Fibroblast of gingiva (primary cell): ENCODE measurements around the gene TSC22D1.
"Not testable (repeated sequence)": the region's sequence is repeated elsewhere in the genome, so short reads cannot be mapped to it uniquely, and the experiment has no call there.

Experiments
- DNase-seq: peaks from one replicate; pipeline ENCODE4 v3.0.0-alpha.2; 2011; ENCODE audit warnings: low read depth

Gene TSC22D1

GRCh38 chr13:44506251-44506650, 69.9 kb downstream of the TSC22D1 start:
- DNase-seq, result no peak

DNA sequence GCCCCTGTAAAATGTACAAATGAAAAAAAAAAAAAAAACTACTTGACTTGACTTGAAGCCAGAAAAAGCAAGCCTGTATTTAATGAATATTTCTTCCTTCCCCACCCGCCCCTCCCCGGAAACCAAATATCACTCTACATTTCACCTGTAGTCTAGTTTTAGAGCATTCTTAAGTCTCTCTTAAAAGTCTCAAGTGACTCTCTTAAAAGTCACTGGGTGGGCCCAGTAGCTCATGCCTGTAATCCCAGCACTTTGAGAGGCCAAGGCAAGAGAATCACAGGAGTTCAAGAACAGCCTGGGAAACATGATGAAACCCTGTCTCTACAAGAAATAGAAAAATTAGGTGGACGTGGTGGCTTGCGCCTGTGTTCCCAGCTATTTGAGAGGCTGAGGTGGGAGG, 72.0 kb downstream of the TSC22D1 start:
- no peak for DNase-seq

- peak; percentile 8 for DNase-seq
Measured at GRCh38 chr13:44498969-44499368, 77.2 kb downstream of the TSC22D1 start.

- DNase-seq, result no peak
Measured at GRCh38 chr13:44498502-44498901, 77.6 kb downstream of the TSC22D1 start.

DNA sequence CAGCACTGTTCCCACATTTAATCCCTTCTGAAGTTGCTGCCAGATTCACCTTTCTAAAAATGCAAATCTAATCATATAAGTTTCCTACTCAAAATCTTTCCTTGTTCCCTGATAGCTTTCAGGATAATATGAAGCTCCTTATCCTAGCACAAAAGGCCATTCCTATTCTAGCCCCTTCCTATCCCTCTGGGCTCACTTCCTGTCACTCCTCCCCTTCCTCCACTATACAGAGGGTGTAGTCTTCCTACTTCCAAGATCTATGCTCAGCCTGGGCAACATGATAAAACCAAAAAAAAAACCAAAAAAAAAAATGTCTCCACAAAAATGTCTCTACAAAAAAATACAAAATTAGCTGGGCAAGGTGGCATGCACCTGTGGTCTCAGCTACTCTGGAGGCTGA, 78.3 kb downstream of the TSC22D1 start:
- no peak for DNase-seq

DNA sequence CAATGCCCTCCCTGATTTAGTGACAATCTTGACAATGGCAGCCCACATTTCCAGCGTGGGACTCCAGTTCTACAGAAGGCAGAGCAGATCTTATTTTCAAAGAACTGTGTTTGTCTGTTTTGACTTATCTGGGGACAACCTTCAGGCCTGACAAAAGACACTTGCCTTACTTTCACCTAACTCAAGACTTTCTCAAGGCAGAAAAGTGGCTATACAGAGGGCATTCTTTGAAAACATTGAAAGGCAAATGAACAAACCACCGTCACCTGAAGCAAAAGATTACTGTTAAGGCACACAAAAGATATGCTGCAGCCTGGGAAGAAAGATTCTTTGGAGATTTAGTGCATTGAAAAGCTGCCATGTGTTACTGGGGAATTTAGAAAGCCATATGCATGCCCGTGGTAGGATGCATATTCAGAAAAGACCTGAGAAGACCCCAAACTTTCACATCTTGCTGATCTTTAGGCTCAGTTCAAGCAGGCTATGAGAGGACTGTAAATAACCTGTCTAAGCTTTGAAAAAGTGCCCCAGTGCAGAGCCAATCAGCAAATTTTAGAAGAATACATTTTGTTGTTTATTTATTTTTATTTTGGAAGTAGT, 82.8 kb downstream of the TSC22D1 start:
- DNase-seq, result no peak

DNA sequence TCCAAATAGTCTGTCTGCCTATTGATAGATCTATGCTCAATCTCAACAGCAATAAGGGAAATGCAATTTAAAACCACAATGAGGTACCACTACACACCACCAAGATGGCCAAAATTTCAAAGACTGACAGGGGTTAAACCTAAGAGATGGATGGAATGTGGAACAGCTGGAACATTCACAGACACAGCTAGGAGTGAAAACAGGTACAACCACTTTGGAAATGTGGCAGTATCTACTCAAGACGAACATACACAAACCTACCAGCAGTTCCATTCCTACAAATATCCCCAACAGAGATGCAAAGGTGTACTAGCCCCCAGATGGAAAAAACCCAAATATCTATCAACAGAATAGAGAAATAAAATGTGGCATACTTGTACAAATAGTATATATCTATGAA, 86.4 kb downstream of the TSC22D1 start:
- DNase-seq, result no peak

DNA sequence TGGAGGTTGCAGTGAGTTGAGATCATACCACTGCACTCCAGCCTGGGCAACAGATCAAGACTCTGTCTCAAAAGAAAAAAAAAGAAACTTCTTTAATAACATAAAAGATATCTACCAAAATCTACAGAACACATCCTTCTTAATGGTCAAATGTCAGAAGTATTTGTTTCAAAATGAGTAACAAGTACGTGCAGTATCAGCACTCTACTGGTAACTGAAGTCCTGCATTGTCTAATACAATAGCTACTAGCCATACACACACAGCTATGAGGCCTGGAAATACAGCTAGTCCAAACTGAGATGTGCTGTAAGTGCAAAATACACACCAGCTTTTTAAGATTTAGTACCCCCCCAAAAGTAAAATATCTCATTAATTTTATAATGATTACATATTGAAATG, 88.1 kb downstream of the TSC22D1 start:
- DNase-seq, result no peak

DNA sequence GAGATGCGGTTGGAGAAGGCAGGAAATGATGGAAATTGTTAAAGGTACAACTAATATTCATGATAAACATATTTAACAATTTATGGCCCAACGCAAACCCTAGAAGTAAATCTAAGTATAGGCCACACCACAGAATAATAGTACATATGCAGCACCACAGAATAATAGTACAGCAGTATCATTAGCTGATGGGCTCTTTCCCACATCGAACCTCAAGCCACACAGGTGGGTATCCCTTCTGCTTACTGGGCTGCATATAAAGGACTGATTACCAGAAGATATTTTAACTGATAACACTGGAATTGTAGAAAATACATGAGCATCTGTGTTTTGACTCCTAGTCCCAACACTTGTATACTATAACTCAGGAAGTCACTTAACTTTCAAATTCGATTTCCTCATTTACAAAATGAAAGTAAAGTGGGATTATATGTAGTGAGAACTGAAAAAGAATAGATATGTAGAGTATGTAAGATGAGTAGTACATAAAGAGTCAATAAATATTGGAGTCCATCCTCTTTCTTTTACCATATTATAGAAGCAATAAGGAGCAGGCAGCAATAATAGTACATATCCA, 91.5 kb downstream of the TSC22D1 start:
- DNase-seq, result no peak

GRCh38 chr13:44474122-44474910, 101.8 kb downstream of the TSC22D1 start:
- no peak for DNase-seq

DNA sequence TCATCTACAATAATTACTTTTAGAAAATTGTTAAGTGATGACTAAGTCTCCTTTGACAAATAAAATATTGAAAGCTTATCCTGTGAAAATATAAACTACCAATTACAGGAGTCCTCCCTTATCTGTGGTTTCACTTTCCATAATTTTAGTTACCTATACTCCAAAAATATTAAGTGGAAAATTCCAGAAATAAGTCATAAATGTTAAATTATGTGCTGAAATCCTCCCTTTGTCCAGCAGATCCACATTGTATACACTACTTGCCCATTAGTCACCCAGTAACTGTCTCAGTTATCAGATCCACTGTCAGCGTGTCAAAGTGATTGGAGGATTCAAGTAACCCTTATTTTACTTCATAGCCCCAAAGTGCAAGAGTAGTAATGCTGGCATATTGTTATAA, 104.4 kb downstream of the TSC22D1 start:
- no peak for DNase-seq

- DNase-seq, result no peak
Measured at GRCh38 chr13:44470638-44471562, 105.2 kb downstream of the TSC22D1 start.

GRCh38 chr13:44468874-44469273, 107.3 kb downstream of the TSC22D1 start:
- DNase-seq, result no peak

- no peak for DNase-seq
Measured at GRCh38 chr13:44465318-44465717, 110.8 kb downstream of the TSC22D1 start.

- DNase-seq, result no peak
Measured at GRCh38 chr13:44464471-44464870, 111.7 kb downstream of the TSC22D1 start.

DNA sequence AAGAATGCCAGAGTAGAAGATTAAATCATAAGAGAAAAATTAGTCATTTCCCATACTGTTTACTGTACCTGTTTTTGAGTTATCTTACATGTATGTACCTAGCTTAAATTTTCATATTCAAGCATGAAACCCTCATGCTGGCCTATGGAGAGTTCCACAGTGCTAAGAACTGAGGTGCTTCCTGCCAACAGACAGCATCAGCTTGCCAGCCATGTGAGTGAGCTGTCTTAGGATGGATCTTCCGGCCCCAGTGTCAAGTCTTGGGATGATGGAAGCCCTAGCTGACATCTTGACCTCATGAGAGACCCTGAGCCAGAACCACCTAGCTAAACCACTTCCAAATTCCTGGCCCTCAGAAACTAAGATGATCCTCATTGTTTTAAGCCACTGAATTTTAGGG, 112.4 kb downstream of the TSC22D1 start:
- DNase-seq, result no peak

GRCh38 chr13:44459674-44460073, 116.5 kb downstream of the TSC22D1 start:
- DNase-seq, result no peak

GRCh38 chr13:44458313-44458975, 117.7 kb downstream of the TSC22D1 start:
- no peak for DNase-seq

DNA sequence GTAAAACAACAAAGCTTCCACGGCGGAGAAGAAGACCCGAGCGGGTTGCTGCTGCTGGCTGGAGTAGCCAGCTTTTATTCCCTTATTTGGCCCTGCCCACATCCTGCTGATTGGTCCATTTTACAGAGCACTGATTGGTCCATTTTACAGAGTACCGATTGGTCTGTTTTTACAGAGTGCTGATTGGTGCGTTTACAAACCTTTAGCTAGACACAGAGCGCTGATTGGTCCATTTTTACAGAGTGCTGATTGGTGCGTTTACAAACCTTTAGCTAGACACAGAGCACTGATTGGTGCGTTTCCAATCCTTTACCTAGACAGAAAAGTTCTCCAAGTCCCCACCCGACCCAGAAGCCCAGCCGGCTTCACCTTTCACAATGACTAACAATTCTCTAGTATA, 119.9 kb downstream of the TSC22D1 start:
- DNase-seq, result not testable (repeated sequence)

DNA sequence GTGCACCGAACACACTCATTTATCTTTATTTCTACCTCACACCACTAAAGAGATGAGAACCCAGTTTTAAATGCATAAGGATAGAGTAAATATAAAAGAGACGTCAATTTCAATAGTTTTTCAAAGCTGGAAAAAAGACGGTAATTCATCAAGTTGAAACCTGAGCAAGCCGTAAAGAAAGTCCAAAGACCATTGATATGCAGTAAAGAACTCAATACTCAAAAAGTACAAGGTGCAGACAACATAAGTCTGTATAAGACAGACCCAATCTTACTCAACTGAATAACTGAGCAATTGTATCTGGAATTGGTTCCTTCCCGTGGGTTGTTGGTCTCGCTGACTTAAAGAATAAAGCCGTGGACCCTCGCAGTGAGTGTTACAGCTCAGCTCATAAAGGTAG, 120.4 kb downstream of the TSC22D1 start:
- no peak for DNase-seq

GRCh38 chr13:44453881-44454280, 122.2 kb downstream of the TSC22D1 start:
- DNase-seq, result no peak

DNA sequence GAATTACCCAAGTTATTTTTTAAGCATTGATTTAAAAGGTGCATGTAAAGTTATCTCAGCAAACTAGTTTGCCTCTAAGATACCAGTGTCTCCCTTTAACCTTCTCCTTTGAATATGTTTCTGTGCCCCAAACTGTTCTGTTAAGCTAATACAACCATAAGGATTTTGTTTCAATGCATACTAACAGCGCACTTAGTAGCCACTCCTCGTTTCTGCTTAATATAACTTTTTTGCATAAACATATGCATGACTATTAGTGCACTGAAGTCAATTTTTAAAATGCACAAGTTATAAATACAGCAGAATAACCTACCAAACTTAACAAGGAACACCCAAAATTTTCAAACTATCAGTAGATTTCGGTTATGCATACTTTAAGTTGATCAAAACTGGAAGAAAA, 123.1 kb downstream of the TSC22D1 start:
- DNase-seq, result no peak
